ENCODE data around the gene FTCDNL1. TPM values are rescaled to one million over a fixed set of nuclear protein-coding genes. Genes with fewer than 3 reads are reported as not detected.

Gene FTCDNL1
- total and polyA plus RNA-seq, 2 of the 13 experiments (the other 11 are each of a cell fraction or from before 2014, with no cell fraction given), result 0.98 to 1.4 TPM

GRCh38 chr2:199850718-199851500 lies at the start of gene FTCDNL1 (continued):
- TF ChIP-seq ZBED4 (CRISPR knock-in tag; IDR thresholded peaks at IDR 0.05; ENCODE audit: borderline replicate concordance), result no peak
- no peak for TF ChIP-seq TOE1 (CRISPR knock-in tag; IDR thresholded peaks at IDR 0.05)
- TF ChIP-seq CREB1 (IDR thresholded peaks at IDR 0.05), result no peak
- TF ChIP-seq CREB1 (CRISPR knock-in tag; IDR thresholded peaks at IDR 0.05), result no peak
- TF ChIP-seq CBFB (CRISPR knock-in tag; IDR thresholded peaks at IDR 0.05), result no peak
- no peak for TF ChIP-seq KIAA2018 (CRISPR knock-in tag; IDR thresholded peaks at IDR 0.05; ENCODE audit: borderline replicate concordance)
- no peak for TF ChIP-seq SSRP1 (CRISPR knock-in tag; IDR thresholded peaks at IDR 0.05)
- TF ChIP-seq ZNF280B (CRISPR knock-in tag; IDR thresholded peaks at IDR 0.05; ENCODE audit: borderline replicate concordance), result peak; percentile 76
- TF ChIP-seq KDM5B (CRISPR knock-in tag; IDR thresholded peaks at IDR 0.05; ENCODE audit: borderline replicate concordance), result peak; percentile 96; the same call in 1 of the 2 replicates
- TF ChIP-seq JUNB (CRISPR knock-in tag; IDR thresholded peaks at IDR 0.05; ENCODE audit: borderline replicate concordance), result no peak
- no peak for TF ChIP-seq ZBTB21 (CRISPR knock-in tag; IDR thresholded peaks at IDR 0.05)
- TF ChIP-seq ZNF691 (CRISPR knock-in tag; IDR thresholded peaks at IDR 0.05; ENCODE audit: borderline replicate concordance, low read depth), result peak; percentile 16; the same call in 1 of the 2 replicates
- TF ChIP-seq FOSL2 (CRISPR knock-in tag; IDR thresholded peaks at IDR 0.05), result peak; percentile 42; the same call in 1 of the 2 replicates
- TF ChIP-seq DR1 (CRISPR knock-in tag; IDR thresholded peaks at IDR 0.05), result no peak
- no peak for TF ChIP-seq MAFF (IDR thresholded peaks at IDR 0.05; ENCODE audit: low read depth, low read length)
